ENCODE measurements around the gene CENPO. TPM values are rescaled to one million over a fixed set of nuclear protein-coding genes. Genes with fewer than 3 reads are reported as not detected.

CENPO gene
- total RNA-seq, 1 donor from 2014 or later: 28.8 TPM

GRCh38 chr2:24870891-24871705, 77.9 kb downstream of the CENPO start:
- Mint-ChIP-seq H3K9me3 (ENCODE audit: low read depth) (no peaks in the 10 kb centered on the region), H3K27me3 (no peaks in the 10 kb centered on the region), H3K4me1 (ENCODE audit: low read depth) (no peaks in the 10 kb centered on the region), H3K27ac (no peak overlapping the region), H3K36me3 (ENCODE audit: insufficient read depth) (peaks cover 3% of the 10 kb centered on the region), H3K4me3 (ENCODE audit: low read depth) (no peak overlapping the region)
- DNase-seq (ENCODE audit: low spot score, unreplicated experiment): no peak
- TF ChIP-seq CTCF (IDR thresholded peaks at IDR 0.05; ENCODE audit: unreplicated experiment): no peak

GRCh38 chr2:24871852-24872333, 78.7 kb downstream of the CENPO start:
- DNase-seq (ENCODE audit: low spot score, unreplicated experiment): no peak
- Mint-ChIP-seq H3K4me1 (ENCODE audit: low read depth) (no peaks in the 10 kb centered on the region), H3K27ac (no peak overlapping the region), H3K9me3 (ENCODE audit: low read depth) (no peaks in the 10 kb centered on the region), H3K36me3 (ENCODE audit: insufficient read depth) (peaks cover 3% of the 10 kb centered on the region), H3K4me3 (ENCODE audit: low read depth) (no peak overlapping the region), H3K27me3 (no peaks in the 10 kb centered on the region)
- no peak for TF ChIP-seq CTCF (IDR thresholded peaks at IDR 0.05; ENCODE audit: unreplicated experiment)

Other genes starting within 250 kb of the CENPO start
- gene PTRHD1, start within 50 bp of the CENPO start, total RNA-seq: 21.3 and 26.2 TPM in 2 replicates
- 22.6 and 24.6 TPM in 2 replicates for gene ADCY3, start 126.8 kb downstream of the CENPO start, total RNA-seq
- 11.3 and 12.3 TPM in 2 replicates for gene DNAJC27, start 178.5 kb downstream of the CENPO start, total RNA-seq
- 22.1 and 23.3 TPM in 2 replicates for gene EFR3B, start 248.7 kb downstream of the CENPO start, total RNA-seq

Data from progenitor cell of endocrine pancreas (in vitro differentiated cells).